ENCODE results near the gene ITSN2.

ITSN2 gene

GRCh38 chr2:24247592-24247991 lies 112.7 kb downstream of the ITSN2 start:
- no peak for TF ChIP-seq CTCF (IDR thresholded peaks at IDR 0.05; ENCODE audit: low read depth, low read length)
- no peak for DNase-seq (ENCODE audit: extremely low read depth, low read depth)

- no peak for DNase-seq (ENCODE audit: extremely low read depth, low read depth)
- no peak for TF ChIP-seq CTCF (IDR thresholded peaks at IDR 0.05; ENCODE audit: low read depth, low read length)
Measured at GRCh38 chr2:24247164-24247563, 113.2 kb downstream of the ITSN2 start.

- TF ChIP-seq CTCF (IDR thresholded peaks at IDR 0.05; ENCODE audit: low read depth, low read length): no peak
- DNase-seq (ENCODE audit: extremely low read depth, low read depth): no peak
Measured at GRCh38 chr2:24245986-24246776, 114.2 kb downstream of the ITSN2 start.

- TF ChIP-seq CTCF (IDR thresholded peaks at IDR 0.05; ENCODE audit: low read depth, low read length): no peak
- peak; percentile 44 for DNase-seq (ENCODE audit: extremely low read depth, low read depth)
Measured at GRCh38 chr2:24241528-24241927, 118.8 kb downstream of the ITSN2 start.

GRCh38 chr2:24239553-24239952 lies 120.8 kb downstream of the ITSN2 start:
- no peak for TF ChIP-seq CTCF (IDR thresholded peaks at IDR 0.05; ENCODE audit: low read depth, low read length)
- no peak for DNase-seq (ENCODE audit: extremely low read depth, low read depth)

- TF ChIP-seq CTCF (IDR thresholded peaks at IDR 0.05; ENCODE audit: low read depth, low read length): no peak
- no peak for DNase-seq (ENCODE audit: extremely low read depth, low read depth)
Measured at GRCh38 chr2:24238158-24238557, 122.2 kb downstream of the ITSN2 start.

GRCh38 chr2:24237313-24237712 lies 123.0 kb downstream of the ITSN2 start:
- DNase-seq (ENCODE audit: extremely low read depth, low read depth): no peak
- no peak for TF ChIP-seq CTCF (IDR thresholded peaks at IDR 0.05; ENCODE audit: low read depth, low read length)

Data from AG09319 (cell line).